ENCODE data around the gene TNFRSF1A.

The TNFRSF1A gene

DNA sequence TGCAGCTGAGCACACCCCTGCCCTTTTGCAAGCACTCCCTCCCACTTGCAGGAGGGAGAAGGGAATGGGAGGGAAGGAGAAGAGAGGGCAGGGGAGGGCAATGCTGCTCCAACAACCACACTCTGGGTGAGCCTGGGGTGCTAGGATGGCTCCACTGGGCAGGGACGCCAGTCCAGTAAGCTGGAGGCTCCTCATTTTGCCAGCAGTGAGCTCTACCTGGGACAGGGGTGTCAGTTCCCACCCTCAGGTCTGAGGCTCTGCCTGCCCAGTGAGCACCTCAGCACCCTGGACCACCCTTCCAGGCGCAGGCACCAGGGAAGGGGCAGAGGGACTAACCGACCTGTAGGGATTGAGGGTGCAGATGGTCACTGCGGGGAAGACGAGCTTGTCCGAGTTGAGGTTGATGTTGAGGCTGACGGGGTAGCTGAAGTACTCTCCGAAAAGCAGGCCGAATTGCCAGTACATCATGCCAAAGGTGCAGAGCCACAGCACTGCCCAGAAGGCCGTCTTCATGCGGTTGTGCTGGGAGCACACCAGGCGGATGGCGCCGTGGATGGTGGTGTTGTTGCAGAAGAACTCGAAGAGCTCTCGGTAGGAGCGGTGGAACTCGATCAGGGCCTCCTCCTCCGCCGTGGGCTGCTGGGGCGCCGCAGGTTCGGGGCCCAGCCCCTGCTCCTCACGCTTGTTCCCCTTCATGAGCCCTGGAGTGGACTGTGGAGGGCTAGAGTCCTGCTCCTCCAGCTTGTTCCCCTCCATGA is 32.3 kb upstream of the TNFRSF1A start:
- DNase-seq, result no peak

DNA sequence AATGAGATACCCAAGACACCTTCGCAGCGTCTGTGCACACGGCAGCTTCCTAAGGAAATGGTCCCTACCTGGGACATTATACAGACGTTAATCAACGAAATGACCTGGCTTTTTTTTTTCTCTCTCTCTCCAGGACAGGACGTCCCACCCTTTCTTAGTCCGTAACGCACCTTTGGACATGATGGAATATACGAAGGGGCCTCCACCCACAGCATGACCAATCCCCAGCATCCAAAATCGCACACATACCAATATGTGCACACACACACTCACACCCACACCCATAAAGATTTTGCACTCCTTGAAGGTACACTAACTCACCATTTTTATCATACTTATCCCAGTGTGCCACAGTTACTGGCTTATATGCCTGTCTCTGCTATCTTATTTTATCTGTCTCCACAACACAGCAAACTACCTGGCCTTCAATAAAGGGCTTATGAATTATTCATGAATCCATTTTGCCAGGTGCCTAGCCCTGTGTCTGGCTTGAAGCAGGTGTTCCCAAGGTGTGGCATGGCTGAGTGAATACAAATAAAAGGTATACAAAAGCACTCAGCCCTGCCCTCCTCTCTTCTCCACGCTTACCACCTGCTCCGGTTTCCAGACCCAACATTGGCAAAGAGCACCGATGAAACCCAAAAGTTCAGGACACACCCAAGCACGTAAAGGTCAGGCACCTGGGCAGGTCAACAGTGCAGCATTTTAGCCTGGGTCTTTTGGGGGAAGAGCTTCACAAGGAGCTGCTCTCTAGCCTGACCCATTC is 31.3 kb upstream of the TNFRSF1A start:
- DNase-seq, result no peak

DNA sequence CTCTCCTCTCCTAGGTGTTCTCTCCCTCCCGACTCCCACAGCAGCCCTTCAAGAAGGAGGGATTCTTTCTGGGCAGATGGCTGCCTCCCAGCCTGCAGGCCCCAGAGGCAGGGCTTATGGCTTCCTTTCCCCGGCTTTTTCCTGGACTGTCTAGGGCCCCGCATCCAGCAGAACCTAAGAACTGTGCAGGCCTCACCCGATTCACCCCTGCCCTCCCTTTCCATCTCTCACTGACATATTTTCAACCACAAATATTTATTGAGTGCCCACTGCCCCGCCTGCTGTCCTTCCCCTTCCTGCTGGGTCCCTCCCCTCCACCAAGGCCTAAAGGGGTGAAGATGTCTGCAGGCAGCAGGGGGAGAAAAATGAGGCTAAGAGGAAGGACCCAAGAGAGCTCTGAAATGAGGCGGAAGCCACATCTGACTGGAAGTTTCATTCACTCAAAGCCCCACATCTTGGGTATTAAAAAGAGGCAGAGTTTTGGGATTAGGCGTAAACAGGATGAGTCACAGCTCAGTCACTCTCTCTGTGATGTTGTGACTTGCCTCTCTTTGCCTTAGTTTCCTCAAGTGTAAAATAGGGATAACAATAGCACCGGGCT is 30.6 kb upstream of the TNFRSF1A start:
- no peak for DNase-seq

DNA sequence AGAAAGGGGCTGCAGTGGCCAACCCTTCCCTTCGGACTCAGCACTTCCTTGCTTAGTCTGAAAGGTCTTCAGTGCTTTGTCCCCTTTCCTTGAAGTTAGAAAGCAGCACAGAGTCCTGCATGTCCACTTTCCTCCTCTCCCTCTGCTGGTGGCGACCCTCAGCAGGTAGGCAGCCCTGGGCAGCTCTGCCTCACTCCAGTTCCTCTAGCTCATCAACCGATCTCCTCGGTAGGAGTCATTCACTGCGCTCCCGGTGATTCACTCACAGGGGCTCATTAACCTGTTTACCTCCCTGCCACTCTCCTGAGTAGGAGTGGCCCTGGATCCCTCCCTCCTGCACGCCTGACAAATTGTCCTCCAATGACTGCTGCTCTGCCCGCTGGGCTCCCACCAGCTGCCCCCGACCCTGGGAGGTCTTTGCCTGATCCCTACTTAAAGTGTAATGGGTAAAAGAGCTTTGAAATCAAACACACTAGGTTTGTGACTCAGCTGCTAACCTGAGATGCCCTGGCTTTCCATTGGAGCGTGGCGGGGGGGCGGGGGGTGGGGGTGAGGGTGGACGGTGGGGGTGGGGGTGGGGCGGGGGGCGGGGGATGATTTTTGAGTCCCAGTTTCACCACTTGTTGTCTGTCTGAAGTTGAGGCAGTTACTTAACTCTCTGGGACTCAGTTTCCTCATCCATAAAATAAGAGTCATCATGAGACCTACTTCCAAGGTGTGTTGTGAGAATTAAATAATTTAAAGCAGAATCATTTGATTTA is 29.3 kb upstream of the TNFRSF1A start:
- DNase-seq, result no peak

DNA sequence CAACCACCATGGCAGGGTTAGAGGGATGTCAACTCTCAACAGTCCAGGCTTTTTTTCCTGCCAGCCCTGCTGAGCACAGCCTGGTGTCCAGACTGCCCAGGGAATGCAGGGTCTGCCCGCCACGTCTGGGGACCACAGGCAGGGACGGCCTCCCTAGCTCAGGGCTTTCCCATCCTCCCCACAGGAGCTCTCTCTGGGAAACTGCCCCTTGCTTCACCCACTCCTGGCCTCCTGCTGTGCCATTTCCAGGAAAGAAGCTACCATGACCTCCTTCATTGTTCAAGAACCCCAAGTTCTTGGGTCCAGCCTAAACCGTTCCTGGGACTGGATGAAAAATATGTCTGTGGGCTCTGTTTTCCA is 28.7 kb upstream of the TNFRSF1A start:
- no peak for DNase-seq

DNA sequence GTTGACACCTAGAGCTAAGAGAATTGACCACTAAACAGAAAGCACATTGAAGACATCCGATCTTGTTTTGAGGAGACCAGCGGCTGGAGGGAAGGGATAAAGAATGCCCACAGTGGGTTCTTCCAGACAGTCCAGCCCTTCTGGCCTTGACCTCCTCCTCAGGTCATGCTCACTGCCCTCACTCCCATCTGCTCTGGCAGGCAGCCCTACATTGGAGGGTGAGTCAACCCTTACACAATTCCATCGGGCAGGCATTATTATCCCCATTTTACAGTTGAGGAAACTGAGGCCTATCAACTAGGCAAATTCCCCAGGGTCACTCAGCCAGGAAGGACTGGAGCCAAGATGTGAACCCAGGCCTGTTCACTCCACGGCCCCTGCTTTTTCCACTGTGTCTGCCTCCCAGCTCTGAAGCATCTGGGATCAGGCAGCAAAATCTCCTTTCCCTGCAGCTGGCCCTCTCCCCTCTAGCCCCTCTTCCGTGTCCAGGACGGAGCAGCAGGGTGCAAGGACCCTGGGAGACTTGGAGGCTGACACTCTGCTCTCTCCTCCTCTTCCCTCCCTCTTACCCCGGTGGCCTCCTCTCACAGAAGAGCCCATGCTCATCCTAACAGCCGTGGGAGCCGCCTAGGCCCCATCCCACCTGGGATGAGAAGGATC is 28.2 kb upstream of the TNFRSF1A start:
- no peak for DNase-seq

DNA sequence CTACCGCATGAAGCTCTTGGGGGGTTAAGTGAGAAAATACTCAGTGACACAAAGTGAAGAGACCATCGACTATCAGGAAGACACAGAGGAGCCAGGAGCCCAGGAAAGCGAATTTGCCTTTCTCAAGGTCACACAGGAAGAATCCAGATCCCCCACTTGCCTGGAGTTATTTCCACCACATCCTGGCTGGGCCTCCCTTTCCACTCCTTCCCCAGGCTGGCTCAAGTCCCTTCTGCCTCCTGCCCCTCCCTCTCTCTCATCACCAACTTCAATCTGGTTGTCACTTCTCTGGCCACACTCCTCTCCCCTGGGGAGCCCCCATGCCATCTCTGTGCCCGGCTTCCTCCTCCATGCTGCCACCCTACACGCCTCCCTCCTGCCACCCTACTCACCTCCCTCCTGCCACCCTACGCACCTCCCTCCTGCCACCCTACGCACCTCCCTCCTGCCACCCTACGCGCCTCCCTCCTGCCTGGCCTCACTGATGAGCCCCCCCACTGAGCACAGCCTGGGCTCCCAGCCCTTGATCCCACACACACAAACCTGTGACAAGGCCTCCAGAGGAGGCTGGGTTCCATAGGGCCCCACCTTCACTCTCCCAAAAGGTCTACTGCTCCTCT is 27.1 kb upstream of the TNFRSF1A start:
- DNase-seq, result no peak

DNA sequence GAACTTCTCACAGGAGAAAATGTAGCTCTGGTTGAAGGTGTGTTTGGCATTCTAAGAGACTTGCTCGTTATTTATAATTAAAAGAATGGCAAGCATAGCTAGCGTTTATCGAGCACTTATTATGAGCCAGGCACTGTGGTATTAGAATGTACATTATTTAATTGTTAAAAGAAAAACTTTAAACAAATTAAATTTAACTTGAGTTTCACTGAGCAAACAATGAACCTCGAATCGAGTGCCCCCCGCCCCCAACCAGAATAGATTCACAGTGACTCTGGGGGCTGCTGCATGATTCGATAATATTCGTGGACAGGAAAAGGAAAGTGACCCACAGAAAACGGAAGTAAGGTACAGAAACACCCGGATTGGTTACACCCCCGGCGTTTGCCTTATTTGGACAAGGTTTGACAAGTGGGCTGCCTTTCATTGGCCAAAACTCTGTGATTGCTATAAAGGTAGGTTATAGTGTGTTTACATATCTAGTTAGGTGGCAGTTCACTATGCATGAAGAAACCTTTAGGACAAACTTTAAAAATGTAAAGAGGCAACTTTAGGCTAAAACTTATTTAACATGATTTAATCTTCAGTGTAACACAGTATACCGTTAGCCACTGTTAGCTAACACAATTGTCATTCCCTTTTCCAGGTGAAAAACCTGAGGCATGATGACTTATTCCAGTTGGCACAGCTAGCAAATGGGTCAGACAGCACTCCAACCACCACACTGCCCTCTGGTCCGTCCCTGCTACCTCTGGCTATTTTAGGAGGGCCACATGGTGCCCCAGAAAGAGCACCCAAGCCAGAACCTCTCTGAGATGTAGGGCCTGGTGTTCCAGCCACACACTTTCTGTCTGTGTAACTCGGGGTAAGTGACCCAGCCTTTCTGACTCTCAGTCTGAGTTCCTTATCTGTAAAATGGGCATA is 26.4 kb upstream of the TNFRSF1A start:
- peak; percentile 95 for DNase-seq

DNA sequence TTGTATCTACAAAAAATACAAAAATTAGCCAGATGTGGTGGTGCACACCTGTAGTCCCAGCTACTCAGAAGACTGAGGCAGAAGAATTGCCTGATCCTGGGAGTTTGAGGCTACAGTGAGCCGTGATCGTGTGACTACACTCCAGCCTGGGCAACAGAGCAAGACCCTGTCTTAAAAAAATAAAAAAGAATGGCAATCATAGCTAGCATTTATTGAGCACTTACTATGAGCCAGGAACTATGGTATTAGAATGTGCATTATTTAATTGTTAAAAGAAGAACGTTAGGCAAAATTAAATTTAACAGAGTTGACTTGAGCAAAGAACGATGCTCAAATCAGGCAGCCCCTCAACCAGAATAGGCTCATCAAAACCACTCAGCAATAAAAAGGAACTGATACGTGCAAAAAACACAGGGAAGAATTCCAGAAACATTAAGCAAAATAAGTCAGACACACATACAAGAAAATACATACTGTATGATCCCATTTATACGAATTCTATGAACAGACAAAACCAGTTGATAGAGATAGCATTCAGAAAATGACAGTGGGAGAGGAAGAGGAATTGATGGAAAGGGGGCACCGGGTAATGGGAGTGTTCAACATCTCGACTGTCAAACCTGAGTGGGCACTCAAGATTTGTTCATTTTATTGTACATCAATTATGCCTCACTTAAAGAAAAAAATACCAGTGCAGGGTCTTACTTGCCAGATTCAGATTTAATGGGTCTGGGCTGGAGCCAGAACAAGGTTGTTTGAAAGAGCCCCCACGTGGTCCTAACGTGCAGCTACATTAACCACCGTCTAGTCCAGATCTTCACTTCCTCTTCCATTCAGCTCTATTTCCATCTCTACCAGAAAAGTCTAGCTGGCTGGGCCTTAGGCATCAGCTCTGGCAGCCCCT is 25.4 kb upstream of the TNFRSF1A start:
- peak; percentile 92 for DNase-seq

DNA sequence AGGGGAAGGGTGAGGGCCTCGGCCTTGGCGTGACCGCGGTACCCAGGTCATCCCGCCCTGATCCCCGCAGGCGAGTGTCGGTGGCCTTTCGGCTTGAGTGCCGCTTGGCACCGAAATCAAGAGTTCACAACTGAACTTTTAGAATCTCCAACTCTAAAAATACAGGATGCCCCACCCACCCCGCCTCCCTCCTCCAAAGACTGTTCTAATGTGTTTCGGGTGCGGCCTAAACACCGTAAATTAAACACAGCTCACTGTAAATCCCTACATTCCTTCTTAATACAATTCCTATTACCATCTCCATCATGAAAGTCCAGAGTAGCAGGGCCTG is 22.1 kb upstream of the TNFRSF1A start:
- DNase-seq, result no peak

DNA sequence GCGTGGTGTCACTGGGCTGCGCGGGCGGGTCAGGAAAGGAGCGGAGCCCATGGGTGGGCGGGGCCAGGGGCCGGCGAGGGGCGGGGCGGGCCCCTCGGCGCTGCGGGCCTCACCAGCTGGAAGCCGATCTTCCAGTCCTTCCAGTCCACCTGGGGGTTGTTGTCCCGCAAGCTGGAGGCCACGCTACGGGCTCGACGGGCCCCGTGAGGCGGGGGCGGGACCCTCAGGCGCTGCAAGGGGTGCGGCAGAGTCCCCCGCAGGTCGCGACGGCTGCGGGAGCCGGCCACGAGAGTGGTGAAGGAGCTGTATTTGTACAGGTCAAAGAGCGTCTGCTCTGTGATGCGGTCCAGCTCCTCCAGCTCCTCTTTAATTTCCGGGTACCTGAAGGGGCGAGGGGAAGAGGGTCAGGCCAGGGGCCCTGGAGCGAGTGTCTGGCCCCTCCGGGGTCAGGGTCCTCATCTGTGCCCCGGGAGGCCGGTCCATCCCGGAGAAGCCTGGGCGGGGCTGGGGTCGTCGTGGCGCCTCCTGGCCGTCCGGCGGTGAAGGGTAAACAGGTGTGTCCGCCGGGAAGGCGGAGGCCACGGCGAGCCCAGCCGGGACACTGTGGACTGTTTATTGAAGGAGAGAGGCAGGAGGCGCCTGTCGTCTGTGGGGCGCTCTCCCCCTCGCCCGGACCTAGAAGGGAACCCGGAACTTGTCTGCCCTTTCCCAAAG is 21.6 kb upstream of the TNFRSF1A start:
- peak; percentile 85 for DNase-seq

DNA sequence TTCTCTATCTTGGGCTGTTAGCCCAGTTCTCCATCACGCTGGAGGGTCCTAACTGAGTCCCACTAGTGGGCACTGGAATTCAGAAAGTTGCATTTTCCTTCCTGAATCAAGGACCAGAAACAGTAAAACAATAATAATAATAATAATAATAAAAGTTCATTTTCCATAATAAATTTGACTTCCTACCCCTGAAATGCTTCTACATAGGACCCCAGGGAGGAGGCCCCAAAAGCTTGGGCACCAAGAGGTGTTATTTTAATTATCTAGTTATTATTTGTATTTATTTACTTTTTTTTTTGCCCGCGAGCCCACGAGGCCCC is 21.1 kb upstream of the TNFRSF1A start:
- no peak for DNase-seq

DNA sequence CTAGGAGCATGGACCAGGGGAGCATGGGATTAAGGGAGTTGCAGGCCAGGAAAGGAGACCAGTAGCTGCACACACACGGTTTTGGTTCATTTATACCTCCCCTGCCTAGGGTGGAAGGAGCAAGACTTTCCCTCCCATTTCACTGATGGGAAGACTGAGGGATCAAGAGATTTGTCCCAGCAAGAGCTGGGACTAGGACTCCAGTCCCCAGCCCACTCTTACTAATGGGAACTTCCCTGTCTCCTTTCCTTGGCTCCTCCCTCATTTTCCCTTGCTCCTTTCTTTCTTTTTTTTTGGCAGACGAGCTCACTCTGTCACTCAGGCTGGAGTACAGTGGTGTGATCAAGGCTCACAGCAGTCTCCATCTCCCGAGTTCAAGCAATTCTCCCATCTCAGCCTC is 20.5 kb upstream of the TNFRSF1A start:
- no peak for DNase-seq

DNA sequence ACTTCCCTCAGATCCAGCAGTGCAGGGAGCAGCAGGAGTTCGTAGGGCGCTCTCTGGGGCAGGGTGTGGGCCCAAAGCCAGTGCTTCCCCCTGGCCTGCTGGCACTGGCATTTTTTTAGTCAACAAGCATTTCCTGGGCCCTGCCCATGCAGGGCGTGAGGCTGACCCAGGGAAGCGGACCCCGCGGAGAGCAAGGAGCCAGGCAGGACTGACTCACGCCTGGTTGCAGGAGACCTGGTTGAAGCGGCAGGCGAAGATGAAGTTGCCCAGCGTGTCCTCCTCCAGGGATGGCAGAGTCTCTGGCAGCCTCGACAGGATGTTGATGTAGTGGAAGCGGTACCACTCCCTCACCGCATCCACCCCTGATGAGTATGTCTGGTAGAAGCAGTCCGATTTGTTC is 20.0 kb upstream of the TNFRSF1A start:
- DNase-seq, result no peak

DNA sequence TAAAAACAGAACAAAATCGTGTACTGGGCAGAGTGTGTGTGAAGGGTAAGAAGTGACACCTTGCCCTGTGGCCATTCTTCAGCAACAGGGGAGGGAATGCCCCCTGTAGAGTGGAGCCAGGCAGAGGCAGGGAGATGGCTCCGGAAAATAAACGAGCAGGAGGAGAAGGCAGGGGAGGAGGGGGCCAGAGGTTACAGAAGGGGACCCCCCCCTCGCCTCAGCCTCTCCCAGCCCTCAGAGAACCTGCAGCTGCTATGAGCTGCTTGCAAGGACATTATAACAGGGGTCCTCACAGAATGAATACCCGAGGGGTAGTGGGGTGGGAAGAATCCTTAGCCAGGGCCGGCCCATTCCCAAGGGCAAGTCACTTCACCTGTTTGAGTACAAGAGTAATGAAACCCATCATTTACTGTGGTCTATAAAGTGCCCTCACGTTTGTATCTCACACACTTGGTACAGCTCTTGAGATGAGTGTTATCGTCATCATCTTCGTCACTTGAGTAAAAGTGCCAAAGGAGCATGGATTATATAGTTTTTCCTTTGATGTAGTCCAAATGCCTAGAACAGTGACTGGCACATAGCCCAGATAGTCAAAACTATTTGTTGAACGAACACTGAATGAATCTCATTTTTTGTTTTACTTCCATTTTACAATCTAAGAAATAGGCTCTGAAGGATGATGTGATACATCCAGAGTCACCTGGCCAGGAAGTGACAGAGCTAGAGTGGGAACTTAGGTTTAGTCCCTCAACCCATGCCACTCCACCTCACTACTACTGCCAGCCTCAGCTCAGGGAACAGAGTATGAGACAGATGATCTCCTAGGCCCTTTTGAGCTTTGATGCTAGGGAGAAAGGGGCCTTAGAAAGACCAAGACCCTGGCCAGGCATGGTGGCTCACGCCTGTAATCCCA is 19.0 kb upstream of the TNFRSF1A start:
- no peak for DNase-seq

DNA sequence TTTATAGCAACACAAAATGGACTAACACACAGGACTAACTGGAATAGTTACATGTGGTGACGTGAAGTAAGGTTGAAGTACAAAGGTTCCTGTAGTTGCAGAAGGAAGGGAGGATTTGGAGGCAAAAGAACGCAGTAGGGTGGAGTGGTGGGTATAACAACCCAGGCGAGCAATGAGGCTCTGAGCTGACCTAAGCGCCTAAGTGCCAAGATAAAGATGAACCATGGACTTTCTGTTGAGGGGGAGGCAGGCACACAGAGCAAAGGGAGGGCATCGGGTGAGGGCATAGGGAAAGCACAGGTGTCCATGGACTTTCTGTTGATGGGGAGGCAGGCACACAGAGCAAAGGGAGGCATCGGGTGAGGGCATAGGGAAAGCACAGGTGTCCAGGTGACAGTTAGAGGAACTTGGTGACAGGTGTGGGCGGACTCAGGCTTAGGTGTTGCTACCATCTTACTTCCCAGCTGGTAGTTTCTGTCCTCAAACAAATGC is 18.2 kb upstream of the TNFRSF1A start:
- DNase-seq, result no peak

DNA sequence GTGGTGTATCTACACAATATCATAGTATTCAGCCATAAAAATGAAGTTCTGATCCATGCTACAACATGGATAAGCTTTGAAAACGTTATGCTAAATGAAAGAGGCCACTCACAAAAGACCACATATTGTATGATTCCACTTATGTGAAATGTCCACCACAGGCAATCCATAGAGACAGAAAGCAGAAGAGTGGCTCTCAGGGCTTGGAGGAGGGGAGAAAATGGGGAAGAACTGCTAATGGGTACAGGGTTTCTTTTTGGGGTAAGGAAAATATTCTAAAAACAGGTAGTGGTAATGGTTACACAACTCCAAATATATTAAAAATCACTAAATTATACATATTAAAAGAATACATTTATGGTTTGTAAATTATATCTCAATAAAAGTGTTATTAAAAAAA is 17.0 kb upstream of the TNFRSF1A start:
- peak; percentile 40 for DNase-seq

DNA sequence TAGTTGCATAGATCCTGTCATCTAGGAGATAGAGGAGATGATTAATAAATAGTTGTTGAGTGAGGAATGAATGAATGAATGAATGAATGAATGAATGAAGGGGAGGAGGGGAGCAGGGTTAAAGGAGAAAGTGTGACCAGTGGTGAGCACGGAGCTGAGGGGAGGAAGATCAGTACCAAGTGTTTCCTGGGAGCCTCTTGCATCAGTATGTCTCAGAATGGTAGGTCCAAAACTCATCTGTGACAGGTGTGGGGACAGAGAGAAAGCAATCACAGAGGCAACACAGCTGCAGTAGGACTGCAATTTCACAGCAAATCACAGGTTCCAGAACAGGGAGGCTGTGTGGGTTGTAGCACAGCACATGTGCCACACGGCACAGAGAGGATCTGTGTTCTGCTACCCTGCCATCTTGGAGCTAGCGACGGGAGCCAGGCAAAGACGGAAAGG is 14.5 kb upstream of the TNFRSF1A start:
- no peak for DNase-seq
